Ishikawa (cell line): ENCODE measurements around the gene ABHD1.

Source experiments
- CEBPB ChIP-seq: IDR thresholded peaks from 2 replicates; pipeline ENCODE4 v1.6.1; 2012
- EGR1 ChIP-seq: IDR thresholded peaks from 2 replicates; pipeline ENCODE4 v1.6.1; 2012
- EP300 ChIP-seq: IDR thresholded peaks from 2 replicates; pipeline ENCODE4 v1.6.1; 2012; ENCODE audit warnings: borderline replicate concordance
- NFIC ChIP-seq: IDR thresholded peaks from 2 replicates; pipeline ENCODE4 v1.6.1; 2012
- RAD21 ChIP-seq: IDR thresholded peaks from 2 replicates; pipeline ENCODE4 v1.6.1; 2012; ENCODE audit warnings: low read depth
- TAF1 ChIP-seq: IDR thresholded peaks from 2 replicates; pipeline ENCODE4 v1.6.1; 2012; ENCODE audit warnings: low read depth, mild to moderate bottlenecking
- TF ChIP-seq, protein P1 (sequence below): IDR thresholded peaks from 2 replicates; pipeline ENCODE4 v1.6.1; 2012; ENCODE audit warnings: low read depth, mild to moderate bottlenecking

DNA sequence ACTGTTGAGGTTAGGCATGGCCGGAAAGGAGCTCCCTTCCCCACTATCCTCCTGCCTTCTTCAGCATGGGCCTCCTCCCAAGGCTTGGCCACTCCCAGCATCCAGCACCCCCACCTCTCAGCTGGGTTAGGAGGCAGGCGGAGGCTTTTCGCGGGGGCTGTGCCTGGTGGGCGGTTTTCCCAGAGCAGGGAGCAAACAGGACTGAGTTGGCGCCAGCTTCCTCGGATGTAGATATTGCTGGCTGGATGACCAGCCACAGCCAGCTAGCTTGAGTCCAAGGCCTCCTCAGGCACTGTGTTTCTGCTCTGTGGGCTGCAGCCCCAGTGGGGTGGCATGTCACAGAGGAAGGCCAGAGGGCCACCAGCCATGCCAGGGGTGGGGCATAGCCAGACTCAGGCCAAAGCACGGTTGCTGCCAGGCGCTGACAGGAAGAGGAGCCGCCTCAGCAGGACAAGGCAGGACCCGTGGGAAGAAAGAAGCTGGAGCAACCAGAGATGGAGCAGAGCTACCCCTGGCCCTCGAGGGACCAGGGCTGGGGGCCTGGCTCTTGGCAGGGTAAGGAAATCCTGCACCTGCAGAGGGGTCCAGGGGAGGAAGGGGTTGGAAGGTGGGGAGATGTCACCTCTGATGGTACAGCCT is 25.3 kb downstream of the ABHD1 start, which contains the start of gene TCF23:
- TF ChIP-seq TAF1 (no peak), EGR1 (no peak), EP300 (no peak), NFIC (no peak), CEBPB (no peak), RAD21 (no peak)
- TF ChIP-seq, protein P1, sequence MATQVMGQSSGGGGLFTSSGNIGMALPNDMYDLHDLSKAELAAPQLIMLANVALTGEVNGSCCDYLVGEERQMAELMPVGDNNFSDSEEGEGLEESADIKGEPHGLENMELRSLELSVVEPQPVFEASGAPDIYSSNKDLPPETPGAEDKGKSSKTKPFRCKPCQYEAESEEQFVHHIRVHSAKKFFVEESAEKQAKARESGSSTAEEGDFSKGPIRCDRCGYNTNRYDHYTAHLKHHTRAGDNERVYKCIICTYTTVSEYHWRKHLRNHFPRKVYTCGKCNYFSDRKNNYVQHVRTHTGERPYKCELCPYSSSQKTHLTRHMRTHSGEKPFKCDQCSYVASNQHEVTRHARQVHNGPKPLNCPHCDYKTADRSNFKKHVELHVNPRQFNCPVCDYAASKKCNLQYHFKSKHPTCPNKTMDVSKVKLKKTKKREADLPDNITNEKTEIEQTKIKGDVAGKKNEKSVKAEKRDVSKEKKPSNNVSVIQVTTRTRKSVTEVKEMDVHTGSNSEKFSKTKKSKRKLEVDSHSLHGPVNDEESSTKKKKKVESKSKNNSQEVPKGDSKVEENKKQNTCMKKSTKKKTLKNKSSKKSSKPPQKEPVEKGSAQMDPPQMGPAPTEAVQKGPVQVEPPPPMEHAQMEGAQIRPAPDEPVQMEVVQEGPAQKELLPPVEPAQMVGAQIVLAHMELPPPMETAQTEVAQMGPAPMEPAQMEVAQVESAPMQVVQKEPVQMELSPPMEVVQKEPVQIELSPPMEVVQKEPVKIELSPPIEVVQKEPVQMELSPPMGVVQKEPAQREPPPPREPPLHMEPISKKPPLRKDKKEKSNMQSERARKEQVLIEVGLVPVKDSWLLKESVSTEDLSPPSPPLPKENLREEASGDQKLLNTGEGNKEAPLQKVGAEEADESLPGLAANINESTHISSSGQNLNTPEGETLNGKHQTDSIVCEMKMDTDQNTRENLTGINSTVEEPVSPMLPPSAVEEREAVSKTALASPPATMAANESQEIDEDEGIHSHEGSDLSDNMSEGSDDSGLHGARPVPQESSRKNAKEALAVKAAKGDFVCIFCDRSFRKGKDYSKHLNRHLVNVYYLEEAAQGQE, result no peak
